WTC11 (cell line): ENCODE data around the gene MAZ. TPM values are rescaled to one million over a fixed set of nuclear protein-coding genes. Genes with fewer than 3 reads are reported as not detected.
A peak's percentile ranks its signal among the peaks of the same experiment; 100 is the strongest.
"Not testable (repeated sequence)": the region's sequence is repeated elsewhere in the genome, so short reads cannot be mapped to it uniquely, and the experiment has no call there.

Experiments
- ATAC-seq: fragments of 200-7000 bp; cut with Tn5 transposase; 2 replicates; pipeline ENCODE4 v1.10.0; 2021; ENCODE audit warnings: mild to moderate bottlenecking, moderate library complexity
- CTCF ChIA-PET: fragments of 300-600 bp; sonication (Branson Sonifier 250); formaldehyde crosslinking; loops from one replicate; lab custom pipeline; 2021; ENCODE audit warnings: antibody characterized with exemption; lab: Charles Lee
- POLR2A ChIA-PET: fragments of 350-600 bp; sonication (Branson Sonifier 250); formaldehyde crosslinking; loops from one replicate; lab custom pipeline; 2021; ENCODE audit warnings: antibody characterized with exemption; lab: Charles Lee
- DNase-seq: peaks from one replicate; pipeline ENCODE4 v3.0.0; 2021; ENCODE audit warnings: low spot score
- H3K27ac Mint-ChIP-seq: 2 replicates; pipeline ENCODE4 v1.8.0; 2021; ENCODE audit warnings: mixed read lengths
- H3K27me3 Mint-ChIP-seq: 2 replicates; pipeline ENCODE4 v1.8.0; 2021; ENCODE audit warnings: low read depth, mild to moderate bottlenecking, moderate library complexity, mixed read lengths
- H3K36me3 Mint-ChIP-seq: 2 replicates; pipeline ENCODE4 v1.8.0; 2021; ENCODE audit warnings: mixed read lengths
- H3K4me1 Mint-ChIP-seq: 2 replicates; pipeline ENCODE4 v1.8.0; 2022; ENCODE audit warnings: mixed read lengths
- H3K4me3 Mint-ChIP-seq: 2 replicates; pipeline ENCODE4 v1.8.0; 2021; ENCODE audit warnings: mild to moderate bottlenecking, moderate library complexity, mixed read lengths
- H3K9me3 Mint-ChIP-seq: 2 replicates; pipeline ENCODE4 v1.8.0; 2021; ENCODE audit warnings: mixed read lengths
- GABPB1 ChIP-seq: sonication (generic); formaldehyde crosslinking; IDR thresholded peaks from 2 replicates; pipeline ENCODE4 v1.8.1; 2023; ENCODE audit warnings: mild to moderate bottlenecking, missing genetic modification reagents
- HMGA2 ChIP-seq: fragments of 250-450 bp; sonication (Bioruptor Pico); IDR thresholded peaks from 2 replicates; pipeline ENCODE4 v1.4.0; 2021; ENCODE audit warnings: mild to moderate bottlenecking, moderate library complexity
- IRF2 ChIP-seq: sonication (generic); formaldehyde crosslinking; IDR thresholded peaks from 2 replicates; pipeline ENCODE4 v1.8.0; 2022; ENCODE audit warnings: low read depth, missing genetic modification reagents, borderline replicate concordance
- JAZF1 ChIP-seq: fragments of 250-450 bp; sonication (Bioruptor Pico); IDR thresholded peaks from 2 replicates; pipeline ENCODE4 v1.9.0; 2021; ENCODE audit warnings: moderate library complexity, mild to moderate bottlenecking, inconsistent platforms
- JUN ChIP-seq: sonication (generic); formaldehyde crosslinking; IDR thresholded peaks from 2 replicates; pipeline ENCODE4 v1.8.0; 2023; ENCODE audit warnings: mild to moderate bottlenecking, missing genetic modification reagents
- OVOL2 ChIP-seq: fragments of 250-450 bp; sonication (Bioruptor Pico); IDR thresholded peaks from 2 replicates; pipeline ENCODE4 v1.9.0; 2021; ENCODE audit warnings: mild to moderate bottlenecking, borderline replicate concordance
- RORB ChIP-seq: fragments of 250-450 bp; sonication (Bioruptor Pico); IDR thresholded peaks from 2 replicates; pipeline ENCODE4 v1.9.0; 2021; ENCODE audit warnings: mild to moderate bottlenecking
- SMAD4 ChIP-seq: sonication (generic); formaldehyde crosslinking; IDR thresholded peaks from 2 replicates; pipeline ENCODE4 v1.8.0; 2022; ENCODE audit warnings: mild to moderate bottlenecking, missing genetic modification reagents
- SOX15 ChIP-seq: fragments of 250-450 bp; sonication (Bioruptor Pico); IDR thresholded peaks from 2 replicates; pipeline ENCODE4 v1.9.0; 2021; ENCODE audit warnings: mild to moderate bottlenecking
- TEAD1 ChIP-seq: sonication (generic); formaldehyde crosslinking; IDR thresholded peaks from 2 replicates; pipeline ENCODE4 v1.8.0; 2022; ENCODE audit warnings: mild to moderate bottlenecking, missing genetic modification reagents
- ZNF121 ChIP-seq: sonication (generic); formaldehyde crosslinking; IDR thresholded peaks from 2 replicates; pipeline ENCODE4 v1.8.0; 2023; ENCODE audit warnings: missing genetic modification reagents
- ZNF138 ChIP-seq: sonication (generic); formaldehyde crosslinking; conservative IDR thresholded peaks from 2 replicates; pipeline ENCODE4 v1.8.1; 2022; ENCODE audit warnings: mild to moderate bottlenecking, moderate library complexity, missing genetic modification reagents
- ZNF396 ChIP-seq: fragments of 250-450 bp; sonication (Bioruptor Pico); IDR thresholded peaks from 2 replicates; pipeline ENCODE4 v1.8.0; 2021; ENCODE audit warnings: mild to moderate bottlenecking, moderate library complexity, borderline replicate concordance
- total RNA-seq: library from RNA; stranded (reverse); gene quantifications from 3 replicates; pipeline ENCODE4 v1.2.3, GENCODE V29; 2021
- TF ChIP-seq, protein P1 (sequence below): sonication (generic); formaldehyde crosslinking; IDR thresholded peaks from 2 replicates; pipeline ENCODE4 v1.8.1; 2023; ENCODE audit warnings: mild to moderate bottlenecking, moderate library complexity, missing genetic modification reagents
- TF ChIP-seq, protein P2 (sequence below): sonication (generic); formaldehyde crosslinking; IDR thresholded peaks from 2 replicates; pipeline ENCODE4 v1.8.1; 2023; ENCODE audit warnings: mild to moderate bottlenecking, missing genetic modification reagents
- TF ChIP-seq, protein P3 (sequence below): sonication (generic); formaldehyde crosslinking; IDR thresholded peaks from 2 replicates; pipeline ENCODE4 v1.8.1; 2023; ENCODE audit warnings: mild to moderate bottlenecking, missing genetic modification reagents, moderate library complexity
- TF ChIP-seq, protein P4 (sequence below): fragments of 200-600 bp; IDR thresholded peaks from 2 replicates; pipeline ENCODE4 v1.8.0; 2022; ENCODE audit warnings: antibody characterized with exemption
- TF ChIP-seq, protein P5 (sequence below): fragments of 250-450 bp; sonication (Bioruptor Pico); IDR thresholded peaks from 2 replicates; pipeline ENCODE4 v1.9.0; 2021; ENCODE audit warnings: mild to moderate bottlenecking, borderline replicate concordance
- TF ChIP-seq, protein P6 (sequence below): sonication (generic); formaldehyde crosslinking; IDR thresholded peaks from 2 replicates; pipeline ENCODE4 v1.8.1; 2022; ENCODE audit warnings: low read depth, mild to moderate bottlenecking, moderate library complexity, missing genetic modification reagents, borderline replicate concordance

Gene MAZ
- total RNA-seq, 1 experiment from 2014 or later = 405 TPM

DNA sequence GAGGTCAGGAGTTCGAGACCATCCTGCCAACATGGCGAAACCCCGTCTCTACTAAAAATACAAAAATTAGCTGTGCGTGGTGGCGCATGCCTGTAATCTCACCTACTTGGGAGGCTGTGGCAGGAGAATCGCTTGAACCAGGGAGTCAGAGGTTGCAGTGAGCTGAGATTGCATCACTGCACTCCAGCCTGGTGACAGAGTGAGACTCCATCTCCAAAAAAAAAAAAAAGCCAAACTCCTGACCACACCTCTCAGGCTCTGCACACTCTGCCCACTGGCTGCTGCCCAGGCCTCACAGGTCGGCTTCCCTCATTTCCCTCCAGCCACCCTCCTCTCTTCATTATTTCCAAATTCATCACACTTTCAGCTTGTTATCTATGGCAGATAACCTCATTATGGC is 34.0 kb upstream of the MAZ start:
- H3K27me3 Mint-ChIP-seq, H3K36me3 Mint-ChIP-seq, ATAC-seq, H3K4me3 Mint-ChIP-seq, H3K9me3 Mint-ChIP-seq, POLR2A ChIA-PET, H3K27ac Mint-ChIP-seq, DNase-seq, H3K4me1 Mint-ChIP-seq: not testable (repeated sequence)
- CTCF ChIA-PET = interaction anchor here (1.8 to 2.1 kb wide), 2 partner anchors 13 to 18 kb away, joined by 4 to 7 read pairs; partner anchors contain the start of gene KIF22
- peak; percentile 57; the same call in 1 of the 2 replicates for TF ChIP-seq GABPB1 (CRISPR knock-in tag)

DNA sequence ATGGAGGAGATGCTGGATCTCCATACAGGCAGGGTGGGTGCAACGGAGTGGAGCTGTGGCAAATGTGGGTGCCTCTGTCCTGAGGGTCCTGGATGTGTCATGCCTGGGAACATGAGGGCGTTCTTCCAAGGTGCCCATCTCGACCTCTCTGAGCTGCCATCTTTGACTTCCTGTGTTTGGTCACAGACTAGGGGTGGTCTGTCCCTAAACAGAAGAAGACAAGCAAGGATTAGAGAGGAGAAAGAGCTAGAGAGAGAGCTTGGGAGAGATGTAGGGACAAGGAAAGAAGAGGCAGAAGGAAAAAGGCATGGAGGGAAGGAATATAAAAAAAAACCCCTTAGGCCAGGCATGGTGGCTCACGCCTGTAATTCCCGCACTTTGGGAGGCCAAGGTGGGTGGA is 31.6 kb upstream of the MAZ start:
- ATAC-seq = no peak
- ChIA-PET CTCF (interaction anchor here (1.5 kb wide), 1 partner anchor 15 kb away, joined by 6 read pairs; the partner anchor contains the start of gene KIF22), POLR2A (no interaction called here)
- H3K36me3 Mint-ChIP-seq = no peaks in the 10 kb centered on the region
- DNase-seq = no peak
- H3K27me3 Mint-ChIP-seq = peaks cover 20% of the 10 kb centered on the region
- no peak overlapping the region for H3K27ac Mint-ChIP-seq
- no peak overlapping the region for H3K4me3 Mint-ChIP-seq
- TF ChIP-seq ZNF121 (CRISPR knock-in tag) (no peak), SMAD4 (no peak), SOX15 (CRISPR knock-in tag) (no peak), OVOL2 (no peak), JUN (CRISPR knock-in tag) (no peak), TEAD1 (no peak), HMGA2 (no peak), JAZF1 (CRISPR knock-in tag) (no peak), ZNF138 (no peak), RORB (CRISPR knock-in tag) (no peak), IRF2 (CRISPR knock-in tag) (no peak), ZNF396 (CRISPR knock-in tag) (no peak)
- TF ChIP-seq, protein P1, sequence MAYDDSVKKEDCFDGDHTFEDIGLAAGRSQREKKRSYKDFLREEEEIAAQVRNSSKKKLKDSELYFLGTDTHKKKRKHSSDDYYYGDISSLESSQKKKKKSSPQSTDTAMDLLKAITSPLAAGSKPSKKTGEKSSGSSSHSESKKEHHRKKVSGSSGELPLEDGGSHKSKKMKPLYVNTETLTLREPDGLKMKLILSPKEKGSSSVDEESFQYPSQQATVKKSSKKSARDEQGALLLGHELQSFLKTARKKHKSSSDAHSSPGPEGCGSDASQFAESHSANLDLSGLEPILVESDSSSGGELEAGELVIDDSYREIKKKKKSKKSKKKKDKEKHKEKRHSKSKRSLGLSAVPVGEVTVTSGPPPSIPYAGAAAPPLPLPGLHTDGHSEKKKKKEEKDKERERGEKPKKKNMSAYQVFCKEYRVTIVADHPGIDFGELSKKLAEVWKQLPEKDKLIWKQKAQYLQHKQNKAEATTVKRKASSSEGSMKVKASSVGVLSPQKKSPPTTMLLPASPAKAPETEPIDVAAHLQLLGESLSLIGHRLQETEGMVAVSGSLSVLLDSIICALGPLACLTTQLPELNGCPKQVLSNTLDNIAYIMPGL (CRISPR knock-in tag) = no peak
- TF ChIP-seq, protein P2, sequence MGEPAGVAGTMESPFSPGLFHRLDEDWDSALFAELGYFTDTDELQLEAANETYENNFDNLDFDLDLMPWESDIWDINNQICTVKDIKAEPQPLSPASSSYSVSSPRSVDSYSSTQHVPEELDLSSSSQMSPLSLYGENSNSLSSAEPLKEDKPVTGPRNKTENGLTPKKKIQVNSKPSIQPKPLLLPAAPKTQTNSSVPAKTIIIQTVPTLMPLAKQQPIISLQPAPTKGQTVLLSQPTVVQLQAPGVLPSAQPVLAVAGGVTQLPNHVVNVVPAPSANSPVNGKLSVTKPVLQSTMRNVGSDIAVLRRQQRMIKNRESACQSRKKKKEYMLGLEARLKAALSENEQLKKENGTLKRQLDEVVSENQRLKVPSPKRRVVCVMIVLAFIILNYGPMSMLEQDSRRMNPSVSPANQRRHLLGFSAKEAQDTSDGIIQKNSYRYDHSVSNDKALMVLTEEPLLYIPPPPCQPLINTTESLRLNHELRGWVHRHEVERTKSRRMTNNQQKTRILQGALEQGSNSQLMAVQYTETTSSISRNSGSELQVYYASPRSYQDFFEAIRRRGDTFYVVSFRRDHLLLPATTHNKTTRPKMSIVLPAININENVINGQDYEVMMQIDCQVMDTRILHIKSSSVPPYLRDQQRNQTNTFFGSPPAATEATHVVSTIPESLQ (CRISPR knock-in tag) = no peak
- TF ChIP-seq, protein P3, sequence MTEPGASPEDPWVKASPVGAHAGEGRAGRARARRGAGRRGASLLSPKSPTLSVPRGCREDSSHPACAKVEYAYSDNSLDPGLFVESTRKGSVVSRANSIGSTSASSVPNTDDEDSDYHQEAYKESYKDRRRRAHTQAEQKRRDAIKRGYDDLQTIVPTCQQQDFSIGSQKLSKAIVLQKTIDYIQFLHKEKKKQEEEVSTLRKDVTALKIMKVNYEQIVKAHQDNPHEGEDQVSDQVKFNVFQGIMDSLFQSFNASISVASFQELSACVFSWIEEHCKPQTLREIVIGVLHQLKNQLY (CRISPR knock-in tag) = no peak
- TF ChIP-seq, protein P4, sequence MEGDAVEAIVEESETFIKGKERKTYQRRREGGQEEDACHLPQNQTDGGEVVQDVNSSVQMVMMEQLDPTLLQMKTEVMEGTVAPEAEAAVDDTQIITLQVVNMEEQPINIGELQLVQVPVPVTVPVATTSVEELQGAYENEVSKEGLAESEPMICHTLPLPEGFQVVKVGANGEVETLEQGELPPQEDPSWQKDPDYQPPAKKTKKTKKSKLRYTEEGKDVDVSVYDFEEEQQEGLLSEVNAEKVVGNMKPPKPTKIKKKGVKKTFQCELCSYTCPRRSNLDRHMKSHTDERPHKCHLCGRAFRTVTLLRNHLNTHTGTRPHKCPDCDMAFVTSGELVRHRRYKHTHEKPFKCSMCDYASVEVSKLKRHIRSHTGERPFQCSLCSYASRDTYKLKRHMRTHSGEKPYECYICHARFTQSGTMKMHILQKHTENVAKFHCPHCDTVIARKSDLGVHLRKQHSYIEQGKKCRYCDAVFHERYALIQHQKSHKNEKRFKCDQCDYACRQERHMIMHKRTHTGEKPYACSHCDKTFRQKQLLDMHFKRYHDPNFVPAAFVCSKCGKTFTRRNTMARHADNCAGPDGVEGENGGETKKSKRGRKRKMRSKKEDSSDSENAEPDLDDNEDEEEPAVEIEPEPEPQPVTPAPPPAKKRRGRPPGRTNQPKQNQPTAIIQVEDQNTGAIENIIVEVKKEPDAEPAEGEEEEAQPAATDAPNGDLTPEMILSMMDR = no peak
- TF ChIP-seq, protein P5, sequence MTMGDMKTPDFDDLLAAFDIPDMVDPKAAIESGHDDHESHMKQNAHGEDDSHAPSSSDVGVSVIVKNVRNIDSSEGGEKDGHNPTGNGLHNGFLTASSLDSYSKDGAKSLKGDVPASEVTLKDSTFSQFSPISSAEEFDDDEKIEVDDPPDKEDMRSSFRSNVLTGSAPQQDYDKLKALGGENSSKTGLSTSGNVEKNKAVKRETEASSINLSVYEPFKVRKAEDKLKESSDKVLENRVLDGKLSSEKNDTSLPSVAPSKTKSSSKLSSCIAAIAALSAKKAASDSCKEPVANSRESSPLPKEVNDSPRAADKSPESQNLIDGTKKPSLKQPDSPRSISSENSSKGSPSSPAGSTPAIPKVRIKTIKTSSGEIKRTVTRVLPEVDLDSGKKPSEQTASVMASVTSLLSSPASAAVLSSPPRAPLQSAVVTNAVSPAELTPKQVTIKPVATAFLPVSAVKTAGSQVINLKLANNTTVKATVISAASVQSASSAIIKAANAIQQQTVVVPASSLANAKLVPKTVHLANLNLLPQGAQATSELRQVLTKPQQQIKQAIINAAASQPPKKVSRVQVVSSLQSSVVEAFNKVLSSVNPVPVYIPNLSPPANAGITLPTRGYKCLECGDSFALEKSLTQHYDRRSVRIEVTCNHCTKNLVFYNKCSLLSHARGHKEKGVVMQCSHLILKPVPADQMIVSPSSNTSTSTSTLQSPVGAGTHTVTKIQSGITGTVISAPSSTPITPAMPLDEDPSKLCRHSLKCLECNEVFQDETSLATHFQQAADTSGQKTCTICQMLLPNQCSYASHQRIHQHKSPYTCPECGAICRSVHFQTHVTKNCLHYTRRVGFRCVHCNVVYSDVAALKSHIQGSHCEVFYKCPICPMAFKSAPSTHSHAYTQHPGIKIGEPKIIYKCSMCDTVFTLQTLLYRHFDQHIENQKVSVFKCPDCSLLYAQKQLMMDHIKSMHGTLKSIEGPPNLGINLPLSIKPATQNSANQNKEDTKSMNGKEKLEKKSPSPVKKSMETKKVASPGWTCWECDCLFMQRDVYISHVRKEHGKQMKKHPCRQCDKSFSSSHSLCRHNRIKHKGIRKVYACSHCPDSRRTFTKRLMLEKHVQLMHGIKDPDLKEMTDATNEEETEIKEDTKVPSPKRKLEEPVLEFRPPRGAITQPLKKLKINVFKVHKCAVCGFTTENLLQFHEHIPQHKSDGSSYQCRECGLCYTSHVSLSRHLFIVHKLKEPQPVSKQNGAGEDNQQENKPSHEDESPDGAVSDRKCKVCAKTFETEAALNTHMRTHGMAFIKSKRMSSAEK (CRISPR knock-in tag) = no peak
- TF ChIP-seq, protein P6, sequence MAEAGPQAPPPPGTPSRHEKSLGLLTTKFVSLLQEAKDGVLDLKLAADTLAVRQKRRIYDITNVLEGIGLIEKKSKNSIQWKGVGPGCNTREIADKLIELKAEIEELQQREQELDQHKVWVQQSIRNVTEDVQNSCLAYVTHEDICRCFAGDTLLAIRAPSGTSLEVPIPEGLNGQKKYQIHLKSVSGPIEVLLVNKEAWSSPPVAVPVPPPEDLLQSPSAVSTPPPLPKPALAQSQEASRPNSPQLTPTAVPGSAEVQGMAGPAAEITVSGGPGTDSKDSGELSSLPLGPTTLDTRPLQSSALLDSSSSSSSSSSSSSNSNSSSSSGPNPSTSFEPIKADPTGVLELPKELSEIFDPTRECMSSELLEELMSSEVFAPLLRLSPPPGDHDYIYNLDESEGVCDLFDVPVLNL = no peak
- H3K4me1 Mint-ChIP-seq = peaks cover 8% of the 10 kb centered on the region
- H3K9me3 Mint-ChIP-seq = no peaks in the 10 kb centered on the region
